ENCODE results near the gene TERF2IP.

The TERF2IP gene

GRCh38 chr16:75635036-75635435 lies 12.5 kb upstream of the TERF2IP start:
- no peak for DNase-seq (ENCODE audit: low read depth)

DNA sequence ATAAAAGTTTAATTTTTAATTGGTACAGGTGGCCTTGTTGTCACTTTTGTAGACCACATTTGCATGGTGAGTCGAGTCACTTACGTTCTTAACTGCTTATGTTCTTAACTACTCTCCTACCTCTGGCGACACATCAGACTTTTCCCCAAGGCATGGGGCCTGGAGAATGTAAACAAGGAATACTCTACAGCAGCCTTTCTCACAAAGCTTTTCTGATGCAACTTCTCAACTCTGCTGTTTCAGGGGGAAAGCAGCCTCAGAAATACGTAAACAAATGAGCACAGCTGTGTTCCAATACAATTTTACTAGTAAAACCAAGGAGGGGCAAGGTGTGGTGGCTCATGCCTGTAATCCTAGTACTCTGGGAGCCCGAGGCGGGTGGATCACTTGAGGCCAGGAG lies 7.0 kb upstream of the TERF2IP start:
- no peak for DNase-seq (ENCODE audit: low read depth)

DNA sequence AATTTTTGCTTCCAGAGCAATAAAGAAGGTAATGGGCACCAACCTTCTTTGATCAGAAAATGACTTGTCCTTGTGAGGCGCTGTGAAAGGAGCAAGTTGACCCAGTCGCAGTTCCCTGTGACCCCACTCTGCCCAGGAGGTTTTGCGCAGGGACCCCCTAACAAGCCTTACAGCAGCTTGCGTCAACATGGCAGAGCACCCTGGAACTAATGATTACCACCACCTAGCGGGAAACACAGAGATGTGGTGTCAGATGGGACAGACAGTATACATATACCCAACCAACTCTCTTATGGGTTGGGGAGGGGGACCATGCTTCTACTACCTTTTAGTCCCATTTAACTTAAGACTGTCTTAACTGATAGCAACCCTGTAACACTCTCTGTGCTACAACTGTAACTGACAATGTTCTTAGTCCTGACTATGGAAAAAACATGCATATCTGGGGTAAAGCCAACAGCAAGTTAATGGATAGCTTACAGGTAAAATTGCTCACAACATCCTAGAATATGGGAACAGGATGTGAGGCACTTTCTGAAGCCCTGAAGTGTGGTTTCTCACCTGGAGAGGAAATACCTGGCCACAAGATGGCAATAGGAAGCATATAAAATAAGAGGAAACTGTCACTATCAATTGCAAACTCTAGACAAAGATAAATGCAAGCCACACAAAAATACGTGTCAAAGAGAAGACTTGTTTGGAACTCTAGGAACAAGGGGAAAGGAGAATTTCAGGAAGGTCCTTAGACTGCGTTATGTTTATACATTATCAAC lies 3.1 kb upstream of the TERF2IP start:
- no peak for DNase-seq (ENCODE audit: low read depth)

DNA sequence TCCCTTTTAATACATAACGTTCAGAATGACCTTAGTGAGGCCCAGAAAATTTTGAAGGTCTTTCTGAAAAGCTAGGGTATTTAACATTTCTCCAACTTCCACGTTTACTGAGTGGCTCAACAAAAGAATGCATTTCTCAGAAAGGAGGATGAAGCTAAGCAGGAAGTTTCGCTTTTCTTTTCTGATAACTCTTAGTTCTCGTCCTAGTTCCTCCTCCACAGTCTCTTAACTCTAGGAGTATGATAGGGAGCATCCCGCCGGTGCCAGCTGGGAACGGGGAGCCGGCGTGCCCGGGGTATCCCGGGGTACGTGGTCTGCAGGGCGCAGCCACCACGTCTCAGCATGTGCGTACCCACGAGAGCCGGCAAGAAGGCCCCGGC lies 471 bp upstream of the TERF2IP start:
- no peak for DNase-seq (ENCODE audit: low read depth)

GRCh38 chr16:75648265-75649076 lies 898 bp downstream of the TERF2IP start:
- peak; percentile 79 for DNase-seq (ENCODE audit: low read depth)

GRCh38 chr16:75653922-75654321 lies 6.3 kb downstream of the TERF2IP start:
- no peak for DNase-seq (ENCODE audit: low read depth)

- no peak for DNase-seq (ENCODE audit: low read depth)
These were observed 10.6 kb downstream of the TERF2IP start for GRCh38 chr16:75658175-75658574.

DNA sequence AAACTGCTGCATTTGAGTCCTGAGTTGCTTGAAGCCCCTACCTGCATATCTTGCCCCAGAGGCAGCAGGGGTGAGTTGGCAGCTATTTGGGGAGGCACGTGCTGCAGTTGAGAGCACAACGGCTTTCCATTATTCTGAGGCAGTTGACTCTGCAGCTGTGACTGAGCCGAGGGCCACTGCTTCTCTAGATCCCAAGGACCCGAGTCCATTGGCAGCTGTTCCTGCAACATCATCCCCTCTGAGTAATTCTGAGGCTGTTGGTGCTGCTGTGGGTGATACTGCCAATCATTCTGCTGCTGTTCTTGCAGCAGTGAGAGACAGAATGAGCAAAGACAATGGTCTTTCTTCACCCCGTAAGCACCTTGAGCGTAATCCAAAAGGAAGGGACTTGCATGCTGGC lies 12.7 kb downstream of the TERF2IP start:
- no peak for DNase-seq (ENCODE audit: low read depth)

- no peak for DNase-seq (ENCODE audit: low read depth)
These were observed 13.2 kb downstream of the TERF2IP start for GRCh38 chr16:75660726-75661302.

GRCh38 chr16:75667503-75667902 lies 19.9 kb downstream of the TERF2IP start:
- DNase-seq (ENCODE audit: low read depth), result no peak

GRCh38 chr16:75676909-75677308 lies 29.3 kb downstream of the TERF2IP start, which contains the start of gene CPHXL2:
Gene CPHXL2, minus strand, starts transcription at chr16:75677009. Its CDS starts 10 bp downstream, at chr16:75676999.
- DNase-seq (ENCODE audit: low read depth), result no peak

- DNase-seq (ENCODE audit: low read depth), result no peak
These were observed 31.8 kb downstream of the TERF2IP start for GRCh38 chr16:75679366-75679765.

GRCh38 chr16:75682308-75682707 lies 34.7 kb downstream of the TERF2IP start:
- no peak for DNase-seq (ENCODE audit: low read depth)

DNA sequence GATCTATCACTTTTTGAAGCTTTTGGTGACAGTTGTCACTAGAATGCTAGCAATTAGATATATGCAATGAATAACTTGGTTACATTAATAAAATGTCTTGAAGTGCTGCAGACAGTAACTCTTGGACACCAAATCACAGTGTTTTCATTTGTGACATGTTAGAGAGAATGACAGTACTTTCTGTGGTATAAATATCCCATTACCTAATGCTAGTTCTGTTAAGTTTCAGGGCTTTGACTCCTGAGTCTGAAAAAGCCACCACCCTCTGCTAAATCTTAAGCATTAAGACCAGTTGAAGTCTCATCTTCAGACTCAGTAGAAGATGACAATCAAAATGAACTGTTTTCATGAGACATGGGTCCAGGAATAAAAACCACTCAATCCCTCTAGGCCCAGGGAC lies 39.8 kb downstream of the TERF2IP start:
- DNase-seq (ENCODE audit: low read depth), result no peak

GRCh38 chr16:75695708-75696107 lies 48.1 kb downstream of the TERF2IP start:
- DNase-seq (ENCODE audit: low read depth), result no peak

- no peak for DNase-seq (ENCODE audit: low read depth)
These were observed 50.0 kb downstream of the TERF2IP start for GRCh38 chr16:75697571-75697970.

DNA sequence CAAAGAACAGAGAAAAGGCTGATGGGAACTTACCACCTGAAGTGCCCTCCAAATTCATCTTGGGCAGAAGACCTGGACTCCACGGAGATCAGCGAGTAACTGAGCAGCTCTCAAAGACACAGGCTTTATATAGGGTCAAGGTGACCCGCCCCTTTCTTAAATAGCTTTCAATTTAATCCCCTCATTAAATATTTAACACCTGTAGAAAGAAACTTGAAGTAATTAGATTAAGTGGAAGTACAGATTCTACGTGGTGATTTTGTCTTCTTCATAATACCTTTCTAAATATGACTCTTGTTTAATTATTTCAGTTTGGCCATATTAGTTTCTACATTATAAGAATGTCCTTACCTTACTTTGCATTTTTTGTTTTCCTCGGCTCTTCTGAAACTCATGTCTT lies 53.8 kb downstream of the TERF2IP start, which contains the start of gene DUXB:
TSS of gene DUXB (minus strand) at position 101 of the 400 bp plus-strand sequence. CDS start at position 58, 43 bp downstream.
- no peak for DNase-seq (ENCODE audit: low read depth)

DNA sequence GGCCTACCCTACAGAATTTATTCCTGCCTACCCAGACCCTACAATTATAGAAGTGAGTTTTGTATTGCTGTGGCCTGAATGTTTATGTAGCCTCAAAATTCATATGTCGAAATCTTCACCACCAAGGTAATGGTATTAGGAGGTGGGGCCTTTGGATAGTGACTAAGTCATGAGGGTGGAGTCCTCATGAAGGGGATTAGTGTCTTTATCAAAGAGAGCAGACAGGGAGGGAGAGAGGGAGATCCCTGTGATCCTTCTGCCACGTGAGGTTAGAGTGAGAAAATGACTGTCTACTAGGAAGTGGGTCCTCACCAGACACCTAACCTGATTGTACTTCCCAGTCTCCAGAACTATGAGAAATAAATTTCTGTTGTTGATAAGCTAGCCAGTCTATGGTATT lies 54.7 kb downstream of the TERF2IP start:
- no peak for DNase-seq (ENCODE audit: low read depth)

DNA sequence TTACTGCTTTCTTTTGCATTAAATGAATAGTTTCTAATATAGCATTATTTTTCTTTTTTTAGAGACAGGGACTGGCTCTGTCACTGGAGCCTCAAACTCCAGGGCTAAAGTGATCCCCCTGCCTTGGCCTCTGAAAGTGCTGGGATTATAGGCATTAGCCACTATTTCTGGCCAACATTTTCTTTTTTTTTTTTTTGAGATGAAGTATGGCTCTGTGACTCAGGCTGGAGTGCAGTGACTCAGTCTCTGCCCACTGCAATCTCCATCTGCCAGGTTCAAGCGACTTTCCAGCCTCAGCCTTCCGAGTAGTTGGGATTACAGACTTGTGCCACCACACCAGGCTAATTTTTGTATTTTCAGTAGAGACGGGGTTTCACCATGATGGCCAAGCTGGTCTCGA lies 55.7 kb downstream of the TERF2IP start:
- DNase-seq (ENCODE audit: low read depth), result no peak
